GM21786 (cell line): ENCODE data around the gene SLC1A5.
A peak's percentile ranks its signal among the peaks of the same experiment; 100 is the strongest.
"Not testable (repeated sequence)": the region's sequence is repeated elsewhere in the genome, so short reads cannot be mapped to it uniquely, and the experiment has no call there.

ENCODE experiments used
- ATAC-seq: cut with Tn5 transposase; IDR thresholded peaks from one replicate; pipeline ENCODE4 v1.9.1; 2021; ENCODE audit not compliant: unreplicated experiment

SLC1A5 gene

DNA sequence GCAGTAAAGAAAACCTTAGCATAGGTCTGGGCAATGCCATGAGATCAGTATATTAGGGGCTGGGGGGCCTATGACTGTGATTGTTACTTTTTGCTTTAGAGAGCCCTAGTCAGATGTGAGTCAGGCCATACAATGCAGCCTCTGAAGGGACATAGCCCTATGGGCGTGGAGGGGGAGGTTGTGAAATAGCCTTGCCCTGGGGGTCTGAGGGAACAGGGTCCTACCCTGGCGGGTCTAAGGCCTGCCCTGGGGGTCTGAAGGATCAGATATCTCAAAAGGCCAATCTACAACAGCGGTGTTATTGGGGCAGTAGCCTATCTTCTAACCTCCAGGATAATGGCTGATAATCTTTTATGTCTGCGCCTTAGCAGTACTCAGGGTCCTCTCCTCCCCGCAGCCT, 13.8 kb upstream of the SLC1A5 start:
- no peak for ATAC-seq

DNA sequence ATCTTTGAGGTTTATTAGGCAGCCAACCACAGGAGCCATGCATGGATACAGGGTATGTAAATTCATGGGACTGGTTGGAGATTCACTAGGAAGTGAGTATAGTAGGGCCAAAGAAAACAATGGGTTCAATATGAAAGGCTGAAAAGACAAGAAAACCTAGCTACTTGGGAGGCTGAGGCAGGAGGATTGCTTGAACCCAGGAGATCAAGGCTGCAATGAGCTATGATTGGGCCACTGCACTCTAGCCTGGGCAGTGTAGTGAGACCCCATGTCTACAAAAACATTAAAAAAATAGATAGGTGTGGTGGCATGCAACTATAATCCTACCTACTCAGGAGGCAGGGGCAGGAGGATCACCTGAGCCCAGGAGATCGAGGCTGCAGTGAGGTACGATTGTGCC, 10.3 kb upstream of the SLC1A5 start:
- no peak for ATAC-seq

DNA sequence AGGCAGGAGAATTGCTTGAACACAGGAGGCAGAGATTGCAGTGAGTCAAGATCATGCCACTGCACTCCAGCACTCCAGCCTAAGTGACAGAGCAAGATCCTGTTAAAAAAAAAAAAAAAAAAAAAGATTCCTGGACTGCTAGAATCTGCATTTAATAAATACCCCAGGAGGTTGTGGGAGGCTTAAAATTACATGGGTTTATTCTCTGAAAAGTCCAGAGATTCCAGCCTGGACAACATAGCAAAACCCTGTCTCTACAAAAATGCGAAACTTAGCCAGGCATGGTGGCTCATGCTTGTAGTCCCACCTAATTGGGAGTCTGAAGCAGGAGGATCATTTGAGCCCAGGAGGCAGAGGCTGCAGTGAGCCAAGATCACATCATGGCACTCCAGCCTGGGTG, 9.5 kb upstream of the SLC1A5 start:
- no peak for ATAC-seq

DNA sequence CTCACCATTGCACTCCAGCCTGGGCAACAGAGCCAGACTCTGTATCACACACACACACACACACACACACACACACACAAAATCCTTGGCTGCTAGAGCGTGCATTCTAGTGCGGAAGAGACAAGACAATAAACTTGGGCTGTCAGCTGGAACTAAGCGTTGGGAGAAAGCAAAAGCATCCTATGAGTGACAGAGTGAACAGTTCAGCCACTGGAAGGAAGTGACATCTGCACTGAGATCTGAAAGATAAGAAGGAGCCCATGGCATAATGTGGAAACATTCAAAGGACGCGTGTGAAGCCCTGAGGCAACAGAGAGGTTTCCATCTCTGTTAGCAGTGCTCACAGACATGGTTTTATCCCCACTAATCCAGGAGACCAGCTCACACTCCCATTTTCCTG, 3.5 kb upstream of the SLC1A5 start:
- ATAC-seq, result no peak

DNA sequence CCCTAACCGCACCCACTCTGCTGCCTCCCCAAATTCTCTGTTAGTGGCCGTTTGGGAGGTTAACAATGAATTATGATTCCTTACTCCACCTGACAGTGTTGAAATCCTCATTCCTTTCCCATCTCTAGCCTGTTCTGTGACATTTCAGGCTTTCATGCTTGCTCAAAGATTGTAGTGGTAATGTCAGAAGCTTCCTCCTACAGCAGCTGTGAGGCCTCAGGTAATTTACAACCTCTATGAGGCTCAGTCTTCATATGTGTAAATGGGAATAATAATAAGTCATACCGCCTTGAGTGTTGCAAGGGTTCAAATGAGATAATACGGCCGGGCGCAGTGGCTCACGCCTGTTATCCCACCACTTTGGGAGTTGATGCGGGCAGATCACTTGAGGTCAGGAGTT, 977 bp upstream of the SLC1A5 start:
- ATAC-seq, result no peak

DNA sequence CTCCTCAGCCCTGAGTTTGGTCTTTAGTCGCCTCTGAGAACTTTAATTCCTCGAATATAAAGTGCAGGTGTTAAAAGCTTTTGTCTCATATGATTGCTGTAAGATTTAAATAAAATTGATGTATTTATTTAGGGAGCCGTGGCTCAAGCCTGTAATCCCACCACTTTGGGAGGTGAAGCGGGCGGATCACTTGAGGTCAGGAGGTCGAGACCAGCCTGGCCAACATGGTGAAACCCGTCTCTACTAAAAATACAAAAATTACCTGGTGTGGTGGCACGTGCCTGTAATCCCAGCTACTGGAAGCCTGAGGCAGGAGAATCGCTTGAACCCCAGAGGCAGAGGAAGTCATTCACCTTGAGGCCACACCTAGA, 559 bp upstream of the SLC1A5 start:
- ATAC-seq, result no peak

DNA sequence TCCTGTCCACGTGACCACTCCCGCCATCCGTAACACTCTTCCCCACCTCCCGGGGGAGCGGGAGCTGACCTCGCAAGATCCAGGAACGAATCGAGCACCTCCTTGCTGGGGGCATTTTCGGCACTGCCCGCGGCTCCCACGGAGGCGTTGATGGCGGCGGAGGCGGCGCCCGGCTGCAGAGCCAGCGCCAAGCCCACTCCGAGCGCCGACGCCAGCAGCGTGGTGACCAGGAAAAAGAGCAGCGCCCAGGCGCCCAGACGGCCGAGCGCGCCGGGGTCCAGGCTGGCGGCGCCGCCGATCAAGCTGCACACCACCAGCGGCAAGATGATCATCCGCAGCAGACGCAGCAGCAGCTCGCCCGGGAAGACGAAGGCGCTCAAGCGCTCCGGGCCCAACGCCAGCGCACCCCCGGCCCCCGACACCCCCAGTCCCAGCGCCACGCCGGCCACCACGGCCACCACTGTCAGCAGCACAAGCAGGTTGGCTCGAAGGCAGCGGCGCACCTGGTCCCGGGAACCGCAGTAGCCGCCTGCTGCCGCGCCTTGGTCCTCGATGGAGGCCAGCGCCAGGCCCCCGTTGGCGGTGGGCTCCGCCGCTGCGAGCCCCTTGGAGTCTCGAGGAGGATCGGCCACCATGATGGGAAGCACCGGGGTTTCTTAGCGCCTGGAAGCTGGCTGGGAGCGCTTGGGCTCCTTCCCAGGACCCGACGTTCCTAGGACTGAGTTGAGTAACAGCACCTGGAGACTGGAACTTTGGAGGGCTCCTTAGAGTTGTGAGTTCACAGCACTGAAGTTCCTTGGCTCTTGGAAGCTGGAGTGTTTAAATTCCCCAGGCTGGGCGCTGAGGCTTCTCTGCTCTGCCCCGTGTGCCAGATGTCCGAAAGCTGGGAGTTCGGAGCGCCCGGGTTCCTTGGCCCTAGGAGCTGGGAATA, 798 bp downstream of the SLC1A5 start:
- no peak for ATAC-seq

DNA sequence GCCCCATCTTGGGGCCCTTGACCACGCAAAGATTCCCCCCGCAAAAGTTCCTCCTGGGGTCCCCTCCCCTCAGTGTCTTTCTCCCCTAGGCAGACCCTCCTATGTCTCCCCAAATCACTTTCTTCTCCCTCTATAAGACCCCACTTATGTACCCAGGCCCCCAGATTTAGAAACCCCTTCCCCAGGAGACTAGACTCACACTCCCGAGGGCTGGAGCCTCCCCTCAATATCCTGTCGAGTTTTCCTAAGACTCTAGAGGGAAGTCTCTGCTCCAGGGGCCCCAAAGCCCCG, 1.4 kb downstream of the SLC1A5 start:
- ATAC-seq, result no peak

DNA sequence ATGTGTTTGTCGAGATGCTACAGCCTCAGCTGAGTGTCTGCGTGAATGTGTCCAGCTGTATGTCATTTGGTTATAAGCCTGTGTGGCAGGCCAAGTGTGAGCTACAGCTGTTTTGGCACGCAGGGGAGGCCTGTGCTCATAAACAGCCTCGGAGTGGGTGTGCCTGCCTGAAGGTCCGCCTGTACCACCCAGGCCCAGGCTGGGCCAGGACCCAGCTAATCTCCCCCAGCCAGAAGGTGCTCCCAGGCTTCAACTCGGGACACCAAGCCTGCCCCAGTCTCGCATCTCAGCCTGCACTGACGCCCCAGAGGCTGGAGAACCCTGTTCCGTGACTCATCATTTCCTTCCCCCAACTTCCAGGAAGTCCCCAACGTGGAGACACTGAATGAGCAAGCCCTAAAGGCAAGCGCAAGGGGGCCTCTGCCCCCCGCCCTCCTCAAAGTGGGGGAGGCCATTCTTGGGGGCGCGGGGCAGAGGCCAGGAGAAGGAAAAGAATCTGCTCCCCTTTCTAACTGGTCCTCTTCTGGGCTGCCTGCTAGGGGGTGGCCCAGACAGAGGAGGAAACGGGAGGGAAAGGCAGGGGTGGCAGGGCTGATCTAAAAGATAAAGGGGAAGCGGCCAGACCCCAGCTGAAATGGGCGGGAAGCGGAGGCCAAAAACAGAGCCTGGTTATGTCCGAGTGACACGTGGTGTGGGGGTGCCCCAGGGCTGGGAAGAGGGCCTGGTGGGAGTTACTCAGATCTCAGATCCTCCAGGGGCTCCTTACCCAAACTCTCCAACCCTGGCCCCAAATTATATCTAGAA, 2.0 kb downstream of the SLC1A5 start:
- no peak for ATAC-seq

DNA sequence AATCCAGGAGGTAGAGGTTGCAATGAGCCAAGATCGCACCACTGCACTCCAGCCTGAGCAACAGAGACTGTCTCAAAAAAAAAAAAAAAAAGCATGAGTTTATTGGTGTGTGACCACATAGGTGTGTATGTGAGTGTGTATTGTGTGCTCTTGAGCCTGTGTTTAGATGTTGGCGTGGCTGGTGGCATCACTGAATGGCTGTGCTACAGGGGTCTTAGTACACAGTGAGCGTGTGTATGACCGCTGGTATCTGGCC, 2.5 kb downstream of the SLC1A5 start:
- ATAC-seq, result no peak

DNA sequence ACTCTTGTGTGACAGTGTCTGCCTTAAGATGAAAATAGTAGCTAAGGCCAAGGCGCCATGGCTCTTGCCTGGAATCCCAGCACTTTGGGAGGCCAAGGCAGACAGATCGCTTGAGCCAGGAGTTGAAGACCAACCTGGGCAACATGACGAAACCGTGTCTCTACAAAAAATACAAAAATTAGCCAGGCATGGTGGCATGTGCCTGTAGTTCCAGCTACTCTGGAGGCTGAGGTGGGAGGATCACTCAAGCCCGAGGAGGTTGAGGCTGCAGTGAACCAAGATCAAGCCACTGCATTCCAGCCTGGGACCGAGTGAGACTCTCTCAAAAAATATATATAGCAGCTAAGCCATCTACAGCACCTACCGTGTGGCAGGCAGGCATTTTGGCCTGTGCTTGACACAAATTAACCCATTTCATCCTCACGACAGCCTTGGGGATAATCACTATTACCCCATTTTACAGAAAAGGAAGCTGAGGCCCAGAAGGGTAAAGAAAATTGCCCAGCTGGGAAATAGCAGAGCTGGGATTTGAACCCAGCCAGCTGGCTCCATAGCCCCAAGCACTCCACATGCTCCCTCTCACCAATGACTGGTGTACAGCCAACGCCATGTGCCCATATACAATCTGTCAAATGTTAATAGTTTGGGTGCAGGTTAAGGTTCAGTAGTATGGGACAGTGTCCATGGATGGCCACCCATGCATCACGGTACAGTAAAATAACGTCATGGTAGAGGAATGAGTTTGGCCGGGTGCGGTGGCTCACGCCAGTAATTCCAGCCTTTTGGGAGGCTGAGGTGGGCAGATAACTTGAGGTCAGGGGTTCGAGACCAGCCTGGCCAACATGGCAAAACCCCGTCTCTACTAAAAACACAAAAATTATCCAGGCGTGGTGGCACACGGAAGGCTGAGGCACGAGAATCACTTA, 3.1 kb downstream of the SLC1A5 start:
- ATAC-seq, result no peak

DNA sequence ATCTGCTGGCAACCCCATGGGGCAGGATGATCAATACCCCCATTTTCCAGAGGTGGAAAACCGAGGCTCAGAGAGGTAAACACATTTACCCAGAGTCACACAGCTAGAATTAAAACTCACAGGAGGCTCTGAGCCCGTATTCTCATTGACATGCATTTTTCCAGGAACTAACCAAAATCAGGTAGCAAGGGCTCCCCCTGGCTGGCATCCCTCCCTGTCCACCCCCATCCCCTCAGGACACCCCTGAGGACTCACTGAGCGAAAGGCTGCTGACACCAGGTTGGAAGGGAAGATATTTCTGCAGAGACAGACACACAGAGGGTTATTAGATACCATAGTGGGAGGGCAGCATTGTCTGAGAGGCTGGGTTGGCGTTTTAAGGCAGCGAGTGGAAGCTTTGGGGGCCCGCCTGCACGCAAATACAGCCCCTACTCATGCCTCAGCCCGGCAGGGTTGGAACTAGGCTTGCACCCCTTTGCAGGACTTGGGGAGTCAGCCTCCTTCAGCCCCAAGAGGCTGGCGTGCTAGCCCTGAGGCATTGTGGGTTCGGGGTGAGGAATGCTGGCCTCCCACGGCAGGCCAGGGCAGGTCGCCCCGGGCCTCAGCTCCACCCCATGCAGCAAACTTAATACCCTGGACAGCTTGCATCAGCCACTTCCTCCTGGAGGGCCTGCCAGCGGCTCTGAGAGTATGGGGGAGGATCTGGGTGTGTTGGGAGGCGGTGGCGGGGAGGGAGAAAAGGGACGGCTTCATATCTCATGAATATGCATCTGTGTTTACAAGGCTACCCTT, 3.9 kb downstream of the SLC1A5 start:
- peak; percentile 33 for ATAC-seq

DNA sequence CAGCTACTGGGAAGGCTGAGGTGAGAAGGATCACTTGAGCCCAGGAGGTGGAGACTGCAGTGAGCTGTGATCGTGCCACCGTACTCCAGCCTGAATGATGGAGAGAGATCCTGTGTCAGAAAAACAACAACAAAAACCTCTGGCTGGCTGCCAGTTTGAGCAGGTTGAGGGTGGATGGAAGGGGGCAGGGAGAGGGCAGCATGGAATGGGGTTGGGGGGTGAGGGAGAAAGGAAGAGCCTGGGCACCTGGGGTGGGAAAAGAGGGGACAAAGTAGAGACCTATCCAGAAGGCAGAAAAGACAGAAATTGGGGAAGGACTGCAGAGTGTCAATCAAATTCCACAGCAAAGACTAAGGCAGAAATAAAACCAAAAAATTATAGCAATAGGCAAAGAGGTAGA, 4.7 kb downstream of the SLC1A5 start:
- ATAC-seq, result no peak

DNA sequence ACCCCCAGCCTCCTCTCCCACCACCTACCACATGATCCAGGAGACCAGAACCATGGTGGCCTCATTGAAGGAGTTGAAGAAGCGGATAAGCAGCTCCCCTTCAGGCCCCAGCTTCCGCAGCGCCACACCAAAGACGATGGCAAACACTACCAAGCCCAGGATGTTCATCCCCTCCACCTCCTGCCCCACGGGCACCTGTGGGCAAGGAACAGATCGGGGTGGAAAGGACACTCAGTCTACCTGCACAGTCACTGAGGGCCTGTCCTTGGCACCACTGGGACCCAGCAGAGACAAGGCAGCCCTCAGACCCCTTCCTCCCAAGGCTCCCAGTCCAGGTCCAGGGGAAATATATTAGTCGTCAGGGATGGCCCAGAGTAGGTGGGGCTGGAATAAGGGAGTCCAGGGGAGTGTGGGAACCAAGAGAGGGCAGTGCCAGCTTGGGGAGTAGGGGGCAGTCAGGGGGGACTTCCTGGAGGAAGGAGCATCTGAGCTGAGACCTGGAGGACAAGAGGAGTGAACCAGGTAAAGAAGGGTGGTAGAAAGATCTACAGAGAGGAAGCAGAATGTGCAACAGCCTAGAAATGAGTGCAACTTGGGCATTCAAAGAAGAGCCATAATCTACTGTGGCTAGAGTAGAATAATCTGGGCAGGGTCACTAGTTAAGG, 5.9 kb downstream of the SLC1A5 start:
- ATAC-seq, result no peak

DNA sequence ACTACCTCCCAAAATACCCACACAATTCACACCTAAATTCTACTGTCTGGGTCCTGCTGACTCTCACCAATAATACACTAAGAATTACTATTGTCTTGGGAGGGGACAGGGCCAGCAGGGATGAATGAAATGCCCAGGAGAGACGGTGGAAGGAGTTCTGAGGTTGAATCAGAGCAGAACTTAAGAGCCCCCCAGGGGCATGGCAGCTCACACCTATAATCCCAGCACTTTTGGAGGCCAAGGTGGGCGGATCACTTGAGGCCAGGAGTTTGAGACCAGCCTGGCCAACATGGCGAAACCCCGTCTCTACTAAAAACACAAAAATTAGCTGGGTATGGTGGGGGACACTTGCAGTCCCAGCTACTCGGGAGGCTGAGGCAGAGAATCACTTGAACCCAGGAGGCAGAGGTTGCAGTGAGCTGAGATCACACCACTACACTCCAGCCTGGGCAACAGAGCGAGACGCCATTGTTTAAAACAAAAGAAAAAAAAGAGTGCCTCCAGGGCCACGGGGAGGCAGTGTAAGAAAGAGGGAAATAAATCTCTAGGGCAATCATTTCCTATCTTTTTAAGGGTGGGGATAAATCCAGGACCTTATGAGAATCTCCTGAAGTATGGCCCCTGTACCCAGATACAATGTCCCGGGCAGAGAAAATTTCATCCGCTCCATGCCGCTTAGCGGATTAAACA, 10.3 kb downstream of the SLC1A5 start:
- ATAC-seq, result not testable (repeated sequence)

DNA sequence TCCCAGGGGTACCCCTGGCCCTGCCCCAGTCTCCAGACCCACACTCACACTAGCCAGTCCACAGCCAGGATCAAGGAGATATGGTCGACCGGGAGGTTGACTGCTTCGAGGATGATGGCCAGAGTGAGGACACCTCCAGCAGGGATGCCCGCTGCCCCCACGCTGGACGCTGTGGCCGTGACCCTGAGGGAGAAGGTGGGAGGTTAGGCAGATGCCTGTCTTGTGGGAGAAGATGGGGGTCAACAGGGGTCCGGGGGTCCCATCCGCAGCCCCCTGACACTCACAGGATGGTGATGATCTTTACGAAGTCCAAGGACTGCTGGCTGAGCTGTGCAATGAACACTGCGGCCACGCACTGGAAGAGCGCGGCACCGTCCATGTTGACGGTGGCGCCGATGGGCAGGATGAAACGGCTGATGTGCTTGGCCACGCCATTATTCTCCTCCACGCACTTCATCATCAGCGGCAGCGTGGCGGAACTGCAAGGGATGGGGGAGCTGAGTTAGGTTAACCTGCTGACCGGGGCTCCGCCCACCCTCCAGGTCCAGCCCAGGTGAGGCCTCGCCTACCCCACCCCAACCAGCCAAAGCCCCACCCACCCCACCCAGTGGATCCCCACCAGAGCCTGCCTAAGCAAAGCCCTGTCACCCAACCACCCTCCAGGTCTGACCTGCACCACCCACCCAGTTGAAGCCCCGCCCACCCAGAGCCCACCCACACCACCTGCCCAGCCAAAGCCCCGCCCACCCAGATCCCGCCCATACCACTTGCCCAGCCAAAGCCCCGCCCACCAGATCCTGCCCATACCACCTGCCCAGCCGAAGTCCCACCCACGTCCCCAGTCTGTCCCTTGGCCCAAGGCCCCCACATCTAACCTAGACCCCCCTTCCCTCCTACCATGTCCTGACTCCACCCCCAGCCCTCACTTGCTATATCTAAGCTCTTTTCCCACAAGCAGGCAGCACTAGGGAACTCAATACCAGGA, 11.2 kb downstream of the SLC1A5 start:
- no peak for ATAC-seq

DNA sequence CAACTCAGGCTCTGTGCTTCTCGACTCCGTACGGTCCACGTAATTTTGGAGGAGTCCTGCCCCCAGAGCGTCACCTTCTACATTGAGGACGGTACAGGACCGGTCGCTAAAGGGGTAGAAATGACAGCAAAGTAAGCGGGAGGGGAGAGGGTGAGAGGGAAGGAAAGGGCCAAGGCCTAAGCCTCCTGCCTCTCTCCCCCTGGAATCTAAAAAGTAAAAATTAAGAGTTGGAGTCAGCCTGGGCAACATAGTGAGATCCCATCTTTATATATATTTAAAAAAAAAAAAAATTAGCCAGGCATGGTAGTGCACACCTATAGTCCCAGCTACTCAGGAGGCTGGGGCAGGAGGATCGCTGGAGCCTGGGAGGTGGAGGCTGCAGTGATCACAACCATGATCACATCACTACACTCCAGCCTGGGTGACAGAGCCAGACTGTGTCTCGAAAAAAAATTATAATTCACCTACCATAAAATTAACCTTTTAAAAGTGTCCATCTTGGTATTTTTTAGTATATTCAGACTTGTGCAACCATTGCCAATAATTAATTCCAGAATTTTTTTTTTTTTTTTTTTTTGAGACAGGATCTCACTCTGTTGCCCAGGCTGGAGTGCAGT, 12.6 kb downstream of the SLC1A5 start:
- no peak for ATAC-seq

DNA sequence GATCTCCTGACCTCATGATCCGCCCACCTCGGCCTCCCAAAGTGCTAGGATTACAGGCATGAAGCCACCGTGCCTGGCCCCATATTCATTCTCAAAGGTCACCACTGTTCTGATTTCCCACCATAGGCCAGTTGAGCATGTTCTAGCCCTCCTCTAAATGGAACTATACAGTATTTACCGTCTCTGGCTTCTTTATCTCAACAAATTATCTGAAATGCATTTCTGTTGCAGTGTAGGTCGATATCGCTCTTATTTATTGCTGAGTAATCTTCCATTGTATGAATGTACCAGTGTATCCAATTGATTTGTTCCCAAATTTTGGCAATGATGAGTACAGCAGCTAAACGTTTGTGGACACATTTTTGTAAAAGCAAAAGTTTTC, 15.4 kb downstream of the SLC1A5 start:
- ATAC-seq, result no peak
